ENCODE results near the gene HAGHL. TPM values are rescaled to one million over a fixed set of nuclear protein-coding genes. Genes with fewer than 3 reads are reported as not detected.

The HAGHL gene
- total and polyA plus RNA-seq, 2 donors (not counting 3 experiments of a cell fraction or from before 2014, with no cell fraction given) = 6.3 to 6.8 TPM

- no peak overlapping the region for H3K4me2 ChIP-seq (ENCODE audit: insufficient read depth, low read length)
- no peaks in the 10 kb centered on the region for H4K20me1 ChIP-seq (replicated peaks; ENCODE audit: control insufficient read depth, extremely low read depth, insufficient read depth, low read length)
- no peak overlapping the region for H3K4me3 ChIP-seq (replicated peaks in 1 of 3; ENCODE audit: insufficient read depth in 1 of 3, low read depth in 1 of 3, low read length in 3 of 3)
- dilution Hi-C loops (cut with MboI; ENCODE audit: extremely low pct_ligation_motif_present, low sequenced_read_pairs) (no loop called here), intact Hi-C loops (cut with micrococcal nuclease) (no loop called here)
- FAIRE-seq = no peak
- H3K79me2 ChIP-seq (ENCODE audit: control insufficient read depth, insufficient read depth, low read length) = peaks cover 4% of the 10 kb centered on the region
- no peak overlapping the region for H3K9ac ChIP-seq (replicated peaks; ENCODE audit: extremely low read depth, insufficient read depth, low read length)
- POLR2A ChIA-PET = no interaction called here
- H3K36me3 ChIP-seq (ENCODE audit: control insufficient read depth in 2 of 2, extremely low read depth in 1 of 2, insufficient read depth in 2 of 2, low read length in 2 of 2) = peaks cover 7 to 42% of the 10 kb centered on the region in 2 experiments
- H3K27ac ChIP-seq (ENCODE audit: insufficient read depth, low read depth, low read length) = no peak overlapping the region
- TF ChIP-seq MYC (IDR thresholded peaks at IDR 0.05; ENCODE audit: low read depth, low read length) (no peak), EZH2 (IDR thresholded peaks at IDR 0.05; ENCODE audit: borderline replicate concordance, low read depth, low read length, severe bottlenecking) (no peak), JUN (IDR thresholded peaks at IDR 0.05; ENCODE audit: borderline replicate concordance, insufficient read depth, insufficient read length, low read depth) (no peak), GATA2 (IDR thresholded peaks at IDR 0.05; ENCODE audit: insufficient read depth, insufficient read length, low read depth, low read length) (no peak), POLR2AphosphoS5 (IDR thresholded peaks at IDR 0.05; ENCODE audit: insufficient read depth, low read depth, low read length) (no peak), POLR2A (IDR thresholded peaks at IDR 0.05; ENCODE audit: low read depth, low read length) (no peak), CTCF (IDR thresholded peaks at IDR 0.05; ENCODE audit: extremely low read depth in 1 of 2, insufficient read depth in 1 of 2, low read depth in 1 of 2, low read length in 2 of 2) (no peak), FOS (IDR thresholded peaks at IDR 0.05; ENCODE audit: borderline replicate concordance, insufficient read depth, low read length) (no peak)
- TF ChIP-seq, protein P1, sequence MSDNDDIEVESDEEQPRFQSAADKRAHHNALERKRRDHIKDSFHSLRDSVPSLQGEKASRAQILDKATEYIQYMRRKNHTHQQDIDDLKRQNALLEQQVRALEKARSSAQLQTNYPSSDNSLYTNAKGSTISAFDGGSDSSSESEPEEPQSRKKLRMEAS (IDR thresholded peaks at IDR 0.05; ENCODE audit: insufficient read depth, insufficient read length) = no peak
- peaks cover 6% of the 10 kb centered on the region for H3K4me1 ChIP-seq (ENCODE audit: control insufficient read depth, extremely low read depth, insufficient read depth, low read length)
- H2AFZ ChIP-seq (ENCODE audit: low read depth, low read length) = no peak overlapping the region
- no peaks in the 10 kb centered on the region for H3K27me3 ChIP-seq (ENCODE audit: control insufficient read depth in 2 of 2, insufficient read depth in 2 of 2, low read length in 2 of 2)
- BruUV-seq (replicated peaks) = no TSS peak
- no peak for DNase-seq (ENCODE audit: low read depth, low spot score)
- H3K9me3 ChIP-seq (replicated peaks; ENCODE audit: control insufficient read depth, insufficient read depth, low read length) = no peaks in the 10 kb centered on the region
- CTCF ChIA-PET = no interaction called here
- H3K9me1 ChIP-seq (replicated peaks; ENCODE audit: control insufficient read depth, extremely low read depth, insufficient read depth, low read length) = no peaks in the 10 kb centered on the region
Observed at GRCh38 chr16:734981-735881, 8.3 kb downstream of the HAGHL start.
